Measurements from ENCODE around the gene NDFIP2.

Gene NDFIP2

GRCh38 chr13:79491715-79492114, 10.8 kb downstream of the NDFIP2 start:
- H3K27me3 ChIP-seq (ENCODE audit: insufficient read depth, low read depth), result no peaks in the 10 kb centered on the region
- no peak overlapping the region for H3K4me3 ChIP-seq (IDR thresholded peaks at IDR 0.05; ENCODE audit: insufficient read depth, low read depth, low read length)
- no peaks in the 10 kb centered on the region for H3K36me3 ChIP-seq (ENCODE audit: insufficient read depth)
- H3K79me2 ChIP-seq (ENCODE audit: insufficient read depth, low read depth), result no peaks in the 10 kb centered on the region
- no peak overlapping the region for H3K9ac ChIP-seq
- no peaks in the 10 kb centered on the region for H4K20me1 ChIP-seq (ENCODE audit: insufficient read depth)
- TF ChIP-seq CTCF (conservative IDR thresholded peaks at IDR 0.05; ENCODE audit: low read depth, low read length), result no peak
- H3K4me1 ChIP-seq (ENCODE audit: low read depth, poor library complexity, severe bottlenecking), result peaks cover 12% of the 10 kb centered on the region
- no peak overlapping the region for H3K4me2 ChIP-seq
- H2AFZ ChIP-seq (ENCODE audit: low read depth), result no peak overlapping the region
- no peak overlapping the region for H3K27ac ChIP-seq

- Histone ChIP-seq H3K27me3 (ENCODE audit: insufficient read depth, low read depth) (no peaks in the 10 kb centered on the region), H3K9ac (no peak overlapping the region), H3K4me3 (IDR thresholded peaks at IDR 0.05; ENCODE audit: insufficient read depth, low read depth, low read length) (no peak overlapping the region), H3K4me2 (no peak overlapping the region), H4K20me1 (ENCODE audit: insufficient read depth) (no peaks in the 10 kb centered on the region), H3K79me2 (ENCODE audit: insufficient read depth, low read depth) (no peaks in the 10 kb centered on the region), H3K27ac (no peak overlapping the region), H3K4me1 (ENCODE audit: low read depth, poor library complexity, severe bottlenecking) (peaks cover 12% of the 10 kb centered on the region), H2AFZ (ENCODE audit: low read depth) (no peak overlapping the region), H3K36me3 (ENCODE audit: insufficient read depth) (no peaks in the 10 kb centered on the region)
- TF ChIP-seq CTCF (conservative IDR thresholded peaks at IDR 0.05; ENCODE audit: low read depth, low read length), result no peak
These were observed 11.4 kb downstream of the NDFIP2 start for GRCh38 chr13:79492313-79492798.

- no peaks in the 10 kb centered on the region for H4K20me1 ChIP-seq (ENCODE audit: insufficient read depth)
- H3K36me3 ChIP-seq (ENCODE audit: insufficient read depth), result no peaks in the 10 kb centered on the region
These were observed 12.1 kb downstream of the NDFIP2 start for GRCh38 chr13:79492918-79493594.

GRCh38 chr13:79496188-79496587, 15.2 kb downstream of the NDFIP2 start:
- Histone ChIP-seq H2AFZ (ENCODE audit: low read depth) (no peak overlapping the region), H3K4me1 (ENCODE audit: low read depth, poor library complexity, severe bottlenecking) (peaks cover 12% of the 10 kb centered on the region), H4K20me1 (ENCODE audit: insufficient read depth) (no peaks in the 10 kb centered on the region), H3K9ac (no peak overlapping the region), H3K79me2 (ENCODE audit: insufficient read depth, low read depth) (no peaks in the 10 kb centered on the region), H3K27ac (no peak overlapping the region), H3K4me2 (no peak overlapping the region), H3K27me3 (ENCODE audit: insufficient read depth, low read depth) (no peaks in the 10 kb centered on the region), H3K36me3 (ENCODE audit: insufficient read depth) (no peaks in the 10 kb centered on the region), H3K4me3 (IDR thresholded peaks at IDR 0.05; ENCODE audit: insufficient read depth, low read depth, low read length) (no peak overlapping the region)
- no peak for TF ChIP-seq CTCF (conservative IDR thresholded peaks at IDR 0.05; ENCODE audit: low read depth, low read length)

More at GRCh38 chr13:79492918-79493594, 12.1 kb downstream of the NDFIP2 start:
- TF ChIP-seq CTCF (conservative IDR thresholded peaks at IDR 0.05; ENCODE audit: low read depth, low read length), result no peak
- Histone ChIP-seq H3K27ac (no peak overlapping the region), H3K9ac (no peak overlapping the region), H3K79me2 (ENCODE audit: insufficient read depth, low read depth) (no peaks in the 10 kb centered on the region), H3K4me1 (ENCODE audit: low read depth, poor library complexity, severe bottlenecking) (peaks cover 12% of the 10 kb centered on the region), H2AFZ (ENCODE audit: low read depth) (no peak overlapping the region), H3K27me3 (ENCODE audit: insufficient read depth, low read depth) (no peaks in the 10 kb centered on the region), H3K4me2 (no peak overlapping the region), H3K4me3 (IDR thresholded peaks at IDR 0.05; ENCODE audit: insufficient read depth, low read depth, low read length) (no peak overlapping the region)

Data from KMS-11 (cell line).